22Rv1 (cell line): ENCODE results near the gene YPEL5.

Source experiments
- ZFX ChIP-seq: fragments of 450-650 bp; IDR thresholded peaks from 2 replicates; pipeline ENCODE4 v1.6.1; 2017; ENCODE audit warnings: antibody characterized with exemption, borderline replicate concordance
- TF ChIP-seq, protein P1 (sequence below): fragments of 450-650 bp; IDR thresholded peaks from 2 replicates; pipeline ENCODE4 v1.5.1; 2017; ENCODE audit warnings: mild to moderate bottlenecking

GRCh38 chr2:30108192-30108591 lies 38.6 kb upstream of the YPEL5 start:
- TF ChIP-seq, protein P1, sequence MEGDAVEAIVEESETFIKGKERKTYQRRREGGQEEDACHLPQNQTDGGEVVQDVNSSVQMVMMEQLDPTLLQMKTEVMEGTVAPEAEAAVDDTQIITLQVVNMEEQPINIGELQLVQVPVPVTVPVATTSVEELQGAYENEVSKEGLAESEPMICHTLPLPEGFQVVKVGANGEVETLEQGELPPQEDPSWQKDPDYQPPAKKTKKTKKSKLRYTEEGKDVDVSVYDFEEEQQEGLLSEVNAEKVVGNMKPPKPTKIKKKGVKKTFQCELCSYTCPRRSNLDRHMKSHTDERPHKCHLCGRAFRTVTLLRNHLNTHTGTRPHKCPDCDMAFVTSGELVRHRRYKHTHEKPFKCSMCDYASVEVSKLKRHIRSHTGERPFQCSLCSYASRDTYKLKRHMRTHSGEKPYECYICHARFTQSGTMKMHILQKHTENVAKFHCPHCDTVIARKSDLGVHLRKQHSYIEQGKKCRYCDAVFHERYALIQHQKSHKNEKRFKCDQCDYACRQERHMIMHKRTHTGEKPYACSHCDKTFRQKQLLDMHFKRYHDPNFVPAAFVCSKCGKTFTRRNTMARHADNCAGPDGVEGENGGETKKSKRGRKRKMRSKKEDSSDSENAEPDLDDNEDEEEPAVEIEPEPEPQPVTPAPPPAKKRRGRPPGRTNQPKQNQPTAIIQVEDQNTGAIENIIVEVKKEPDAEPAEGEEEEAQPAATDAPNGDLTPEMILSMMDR = no peak
- no peak for TF ChIP-seq ZFX
